Germinal center (tissue), 1 donor: ENCODE results near the gene SCAPER.
A peak's percentile ranks its signal among the peaks of the same experiment; 100 is the strongest.

Experiments
- DNase-seq: peaks from one replicate; pipeline ENCODE4 v3.0.0; 2012; ENCODE audit warnings: mixed read lengths, low spot score

SCAPER gene

GRCh38 chr15:76674883-76675282 lies 230.3 kb downstream of the SCAPER start:
- no peak for DNase-seq

GRCh38 chr15:76669521-76670207 lies 235.5 kb downstream of the SCAPER start:
- no peak for DNase-seq

- no peak for DNase-seq
Measured at GRCh38 chr15:76668900-76669299, 236.2 kb downstream of the SCAPER start.

- DNase-seq, result no peak
Measured at GRCh38 chr15:76667943-76668715, 237.0 kb downstream of the SCAPER start.

GRCh38 chr15:76664895-76665294 lies 240.2 kb downstream of the SCAPER start:
- no peak for DNase-seq

GRCh38 chr15:76664411-76664810 lies 240.7 kb downstream of the SCAPER start:
- no peak for DNase-seq

- DNase-seq, result peak; percentile 3
Measured at GRCh38 chr15:76663529-76663928, 241.6 kb downstream of the SCAPER start.

GRCh38 chr15:76648732-76649444 lies 256.3 kb downstream of the SCAPER start:
- DNase-seq, result no peak

- no peak for DNase-seq
Measured at GRCh38 chr15:76647612-76648011, 257.5 kb downstream of the SCAPER start.

GRCh38 chr15:76644646-76645045 lies 260.5 kb downstream of the SCAPER start:
- DNase-seq, result no peak

- no peak for DNase-seq
Measured at GRCh38 chr15:76642671-76643070, 262.5 kb downstream of the SCAPER start.

GRCh38 chr15:76637166-76637565 lies 268.0 kb downstream of the SCAPER start:
- no peak for DNase-seq

- no peak for DNase-seq
Measured at GRCh38 chr15:76636059-76636458, 269.1 kb downstream of the SCAPER start.

- DNase-seq, result no peak
Measured at GRCh38 chr15:76626611-76627010, 278.5 kb downstream of the SCAPER start.

- no peak for DNase-seq
Measured at GRCh38 chr15:76625267-76625666, 279.9 kb downstream of the SCAPER start.

GRCh38 chr15:76614725-76615124 lies 290.4 kb downstream of the SCAPER start:
- DNase-seq, result no peak

GRCh38 chr15:76588811-76589747 lies 316.1 kb downstream of the SCAPER start:
- no peak for DNase-seq

GRCh38 chr15:76585576-76585897 lies 319.6 kb downstream of the SCAPER start:
- no peak for DNase-seq

GRCh38 chr15:76584868-76585575 lies 320.1 kb downstream of the SCAPER start:
- DNase-seq, result no peak

GRCh38 chr15:76582550-76582949 lies 322.6 kb downstream of the SCAPER start:
- DNase-seq, result no peak

GRCh38 chr15:76577879-76578512 lies 327.1 kb downstream of the SCAPER start:
- DNase-seq, result no peak
